WERI-Rb-1 (cell line): ENCODE measurements around the gene CCNL2.
"Not testable (repeated sequence)": the region's sequence is repeated elsewhere in the genome, so short reads cannot be mapped to it uniquely, and the experiment has no call there.

Experiments
- DNase-seq: peaks from one replicate; pipeline ENCODE4 v3.0.0-alpha.2; 2020
- H3K27ac ChIP-seq: fragments of 250-450 bp; sonication (Bioruptor Pico); 2 replicates; pipeline ENCODE4 v1.5.1; 2020; ENCODE audit warnings: mild to moderate bottlenecking, moderate library complexity
- H3K27me3 ChIP-seq: fragments of 250-450 bp; sonication (Bioruptor Pico); 2 replicates; pipeline ENCODE4 v1.5.1; 2021; ENCODE audit warnings: mild to moderate bottlenecking, low read depth, moderate library complexity; ENCODE audit not compliant: insufficient read depth, severe bottlenecking
- H3K36me3 ChIP-seq: fragments of 250-450 bp; sonication (Bioruptor Pico); 2 replicates; pipeline ENCODE4 v1.5.1; 2020; ENCODE audit warnings: mild to moderate bottlenecking, moderate library complexity
- H3K4me3 ChIP-seq: 2 replicates; pipeline ENCODE4 v1.5.1; 2011; ENCODE audit warnings: low read depth, mild to moderate bottlenecking, control low read depth, low read length
- H3K9me3 ChIP-seq: fragments of 250-450 bp; sonication (Bioruptor Pico); 2 replicates; pipeline ENCODE4 v1.5.1; 2021; ENCODE audit warnings: mild to moderate bottlenecking, moderate library complexity; ENCODE audit not compliant: severe bottlenecking
- TF ChIP-seq, protein P1 (sequence below): IDR thresholded peaks from 2 replicates; pipeline ENCODE4 v1.5.1; 2011; ENCODE audit warnings: low read depth, mild to moderate bottlenecking, control low read depth, inconsistent platforms, low read length

CCNL2 gene

GRCh38 chr1:1430114-1430982 lies 31.2 kb upstream of the CCNL2 start:
- no peaks in the 10 kb centered on the region for H3K27me3 ChIP-seq
- H3K9me3 ChIP-seq: no peaks in the 10 kb centered on the region
- DNase-seq: peak; percentile 89
- peak overlapping the region; percentile 9 for H3K4me3 ChIP-seq
- peak overlapping the region; percentile 93 for H3K27ac ChIP-seq
- no peaks in the 10 kb centered on the region for H3K36me3 ChIP-seq
- TF ChIP-seq, protein P1, sequence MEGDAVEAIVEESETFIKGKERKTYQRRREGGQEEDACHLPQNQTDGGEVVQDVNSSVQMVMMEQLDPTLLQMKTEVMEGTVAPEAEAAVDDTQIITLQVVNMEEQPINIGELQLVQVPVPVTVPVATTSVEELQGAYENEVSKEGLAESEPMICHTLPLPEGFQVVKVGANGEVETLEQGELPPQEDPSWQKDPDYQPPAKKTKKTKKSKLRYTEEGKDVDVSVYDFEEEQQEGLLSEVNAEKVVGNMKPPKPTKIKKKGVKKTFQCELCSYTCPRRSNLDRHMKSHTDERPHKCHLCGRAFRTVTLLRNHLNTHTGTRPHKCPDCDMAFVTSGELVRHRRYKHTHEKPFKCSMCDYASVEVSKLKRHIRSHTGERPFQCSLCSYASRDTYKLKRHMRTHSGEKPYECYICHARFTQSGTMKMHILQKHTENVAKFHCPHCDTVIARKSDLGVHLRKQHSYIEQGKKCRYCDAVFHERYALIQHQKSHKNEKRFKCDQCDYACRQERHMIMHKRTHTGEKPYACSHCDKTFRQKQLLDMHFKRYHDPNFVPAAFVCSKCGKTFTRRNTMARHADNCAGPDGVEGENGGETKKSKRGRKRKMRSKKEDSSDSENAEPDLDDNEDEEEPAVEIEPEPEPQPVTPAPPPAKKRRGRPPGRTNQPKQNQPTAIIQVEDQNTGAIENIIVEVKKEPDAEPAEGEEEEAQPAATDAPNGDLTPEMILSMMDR: peak; percentile 38

DNA sequence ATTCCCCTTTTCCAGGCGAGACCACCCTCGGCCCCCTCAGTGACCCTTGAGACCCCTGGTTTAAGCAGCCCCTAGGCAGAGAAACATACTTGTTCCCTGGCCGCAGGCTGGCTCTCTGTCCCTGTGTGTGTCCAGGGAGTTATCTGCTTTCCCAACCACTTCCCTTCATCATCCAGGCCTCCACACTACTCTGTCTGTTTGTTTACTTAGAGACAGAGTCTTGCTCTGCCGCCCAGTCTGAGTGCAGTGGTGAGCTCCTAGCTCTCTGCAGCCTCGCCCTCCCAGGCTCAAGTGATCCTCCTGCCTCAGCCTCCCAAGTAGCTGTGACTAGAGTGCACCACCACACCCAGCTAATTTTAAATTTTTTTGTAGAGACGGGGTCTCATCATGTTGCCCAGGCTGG lies 30.5 kb upstream of the CCNL2 start:
- Histone ChIP-seq H3K27me3 (no peaks in the 10 kb centered on the region), H3K4me3 (no peak overlapping the region), H3K36me3 (no peaks in the 10 kb centered on the region), H3K27ac (peak overlapping the region; percentile 93), H3K9me3 (no peaks in the 10 kb centered on the region)
- TF ChIP-seq, protein P1: no peak
- DNase-seq: no peak

DNA sequence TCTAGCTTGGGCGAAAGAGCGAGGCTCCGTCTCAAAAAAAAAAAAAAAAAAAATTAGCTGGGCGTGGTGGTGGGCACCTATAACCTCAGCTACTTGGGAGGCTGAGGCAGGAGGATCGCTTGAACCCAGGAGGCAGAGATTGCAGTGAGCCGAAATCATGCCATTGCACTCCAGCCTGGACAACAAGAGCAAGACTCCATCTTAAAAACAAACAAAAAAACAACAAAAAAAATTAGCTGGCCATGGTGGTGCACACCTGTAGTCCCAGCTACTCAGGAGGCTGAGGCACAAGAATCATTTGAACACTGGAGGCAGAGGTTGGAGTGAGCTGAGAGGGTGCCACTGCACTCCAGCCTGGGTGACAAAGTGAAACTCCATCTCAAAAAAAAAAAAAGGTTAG lies 29.8 kb upstream of the CCNL2 start:
- H3K27ac ChIP-seq, H3K27me3 ChIP-seq, H3K36me3 ChIP-seq, H3K9me3 ChIP-seq, H3K4me3 ChIP-seq, DNase-seq: not testable (repeated sequence)

DNA sequence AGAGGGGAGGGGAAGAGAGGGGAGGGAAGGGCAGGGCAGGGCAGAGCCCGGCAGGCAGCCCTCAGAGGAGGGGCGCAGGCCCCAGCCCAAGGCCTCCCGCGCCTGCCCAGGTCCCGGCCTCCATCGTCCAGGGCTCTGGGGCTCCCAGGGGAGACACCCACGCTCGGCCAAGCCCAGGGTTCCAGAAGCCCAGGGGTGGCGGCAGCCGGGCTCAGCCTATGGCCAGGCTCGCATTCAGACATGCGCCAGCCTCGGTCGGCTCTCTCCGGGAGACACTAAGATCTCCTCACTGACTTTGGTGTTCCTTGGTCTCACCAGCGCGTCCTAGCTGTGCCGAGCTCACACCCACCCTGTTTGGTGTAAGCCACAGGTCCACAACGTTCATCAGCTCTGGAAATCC lies 29.0 kb upstream of the CCNL2 start:
- no peak for DNase-seq
- H3K27ac ChIP-seq: no peak overlapping the region

DNA sequence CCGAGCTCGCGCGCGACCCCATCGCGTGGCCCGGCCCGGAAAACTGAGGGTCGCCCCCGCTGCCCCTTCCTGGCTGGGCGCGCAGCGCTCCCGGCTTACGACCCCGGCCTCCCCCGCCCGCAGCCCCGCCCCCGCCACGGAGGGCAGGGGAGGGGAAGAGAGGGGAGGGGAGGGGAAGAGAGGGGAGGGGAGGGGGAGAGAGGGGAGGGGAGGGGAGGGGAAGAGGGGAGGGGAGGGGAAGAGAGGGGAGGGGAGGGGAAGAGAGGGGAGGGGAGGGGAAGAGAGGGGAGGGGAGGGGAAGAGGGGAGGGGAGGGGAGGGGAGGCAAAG lies 28.6 kb upstream of the CCNL2 start:
- Histone ChIP-seq H3K9me3 (no peaks in the 10 kb centered on the region), H3K4me3 (peak overlapping the region; percentile 34), H3K27ac (no peak overlapping the region), H3K27me3 (no peaks in the 10 kb centered on the region), H3K36me3 (no peaks in the 10 kb centered on the region)
- TF ChIP-seq, protein P1: no peak
- no peak for DNase-seq

More for the DNA sequence above, 29.0 kb upstream of the CCNL2 start:
- TF ChIP-seq, protein P1: no peak
- Histone ChIP-seq H3K36me3 (no peaks in the 10 kb centered on the region), H3K4me3 (no peak overlapping the region), H3K9me3 (no peaks in the 10 kb centered on the region), H3K27me3 (no peaks in the 10 kb centered on the region)

DNA sequence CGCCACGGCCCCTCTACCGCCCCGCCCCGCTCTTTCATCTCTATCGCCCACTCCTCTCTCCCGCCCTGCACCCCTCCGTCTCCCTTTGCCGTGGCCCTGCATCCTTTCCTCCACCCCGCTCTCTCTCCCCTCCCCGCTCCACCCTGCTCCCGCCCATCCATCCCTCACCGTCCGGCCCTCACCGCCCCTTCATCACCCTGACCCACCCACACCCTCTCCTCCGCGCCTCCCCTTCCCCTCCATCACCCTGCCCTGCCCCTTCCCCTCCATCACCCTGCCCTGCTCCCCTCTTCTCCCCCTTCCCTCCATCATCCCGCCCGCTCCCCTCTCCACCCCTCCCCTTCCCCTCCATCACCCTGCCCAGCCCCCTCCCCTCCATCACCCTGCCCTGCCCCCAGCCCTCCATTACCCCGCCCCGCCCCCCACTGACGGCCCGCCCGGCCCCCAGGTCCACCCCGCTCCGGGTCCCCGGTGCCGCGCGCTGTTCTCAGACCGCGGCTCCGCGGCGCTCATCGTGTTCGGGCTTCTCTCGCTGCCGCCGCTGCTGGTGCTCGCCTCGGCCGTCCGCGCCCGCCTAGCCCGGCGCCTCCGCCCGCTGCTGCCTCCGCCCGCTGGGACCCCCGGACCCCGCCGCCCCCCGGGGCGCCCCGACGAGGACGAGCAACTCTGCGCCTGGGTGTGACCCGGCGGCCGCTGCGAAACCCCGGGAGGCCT lies 28.1 kb upstream of the CCNL2 start:
- TF ChIP-seq, protein P1: no peak
- Histone ChIP-seq H3K27ac (no peak overlapping the region), H3K4me3 (peak overlapping the region; percentile 34), H3K27me3 (no peaks in the 10 kb centered on the region), H3K36me3 (no peaks in the 10 kb centered on the region), H3K9me3 (no peaks in the 10 kb centered on the region)
- DNase-seq: no peak
